ENCODE results near the gene PMAIP1. TPM values are rescaled to one million over a fixed set of nuclear protein-coding genes. Genes with fewer than 3 reads are reported as not detected.
"Not testable (repeated sequence)": the region's sequence is repeated elsewhere in the genome, so short reads cannot be mapped to it uniquely, and the experiment has no call there.

The PMAIP1 gene
- total and polyA plus RNA-seq, 5 donors, result 0.18 to 0.24 (median 0.22) TPM; not detected in 2

DNA sequence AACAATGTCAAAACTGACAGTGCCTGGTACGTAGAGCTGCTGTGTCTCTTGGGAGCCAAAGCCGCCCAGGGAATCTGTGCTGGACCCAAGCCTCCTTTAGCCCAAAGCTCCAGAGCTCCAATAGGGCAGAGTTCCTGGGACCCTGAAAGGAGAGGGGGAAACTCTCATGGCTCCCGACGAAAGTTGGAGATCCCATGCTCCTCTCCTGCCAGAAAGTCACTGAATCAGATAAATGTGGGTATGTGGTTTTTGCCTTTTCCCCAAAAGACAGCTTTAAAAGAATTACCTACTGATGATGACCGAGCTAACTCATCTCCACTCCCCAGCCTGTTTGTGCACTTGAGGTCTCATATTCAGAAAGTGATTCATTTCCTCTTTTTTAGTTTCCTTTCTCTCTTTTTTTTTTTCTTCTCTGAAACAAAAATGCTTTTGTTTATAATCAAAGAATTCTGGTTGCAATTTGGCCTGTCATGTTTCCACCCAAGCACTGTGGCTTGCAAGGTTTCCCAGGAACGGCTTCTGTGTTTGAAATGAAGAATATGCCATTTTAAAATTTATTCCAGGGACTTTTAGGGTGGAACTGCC lies 14.1 kb upstream of the PMAIP1 start:
- Histone ChIP-seq H3K4me1 (ENCODE audit: control insufficient read depth, insufficient read depth, low read length) (peaks cover 6% of the 10 kb centered on the region), H3K27me3 (ENCODE audit: control insufficient read depth, insufficient read depth) (no peaks in the 10 kb centered on the region), H3K4me3 (ENCODE audit: low read length) (no peak overlapping the region), H3K27ac (ENCODE audit: low read length) (no peak overlapping the region), H3K9me3 (ENCODE audit: control insufficient read depth, low read length) (no peaks in the 10 kb centered on the region)
- WGBS, result 35% methylated on average over 6 of the region's 6 CpGs
- no peak for DNase-seq
- intact Hi-C loops (cut with DNase I), result no loop called here
- ATAC-seq, result no peak

DNA sequence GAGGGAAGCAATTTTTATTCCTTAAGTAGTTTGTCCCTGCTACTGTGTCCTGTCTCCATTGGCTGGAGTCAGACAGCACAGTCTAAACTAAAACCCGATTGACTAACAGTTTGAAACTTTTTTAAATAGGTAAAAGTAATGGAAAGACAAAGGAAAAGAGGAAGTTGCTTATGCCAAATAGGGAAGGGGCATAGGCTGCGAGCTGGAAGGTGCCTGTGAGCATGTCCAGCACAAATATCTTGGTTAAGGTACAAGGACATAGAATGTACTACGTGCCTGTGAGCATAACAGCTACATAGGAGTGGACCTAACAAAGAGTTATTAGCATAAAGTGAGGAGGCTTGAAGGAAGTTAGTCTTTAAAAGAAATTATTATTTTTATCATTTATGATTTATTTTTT lies 13.4 kb upstream of the PMAIP1 start:
- 76% methylated on average over 3 of the region's 3 CpGs for WGBS
- H3K27ac ChIP-seq (ENCODE audit: low read length), result not testable (repeated sequence)

DNA sequence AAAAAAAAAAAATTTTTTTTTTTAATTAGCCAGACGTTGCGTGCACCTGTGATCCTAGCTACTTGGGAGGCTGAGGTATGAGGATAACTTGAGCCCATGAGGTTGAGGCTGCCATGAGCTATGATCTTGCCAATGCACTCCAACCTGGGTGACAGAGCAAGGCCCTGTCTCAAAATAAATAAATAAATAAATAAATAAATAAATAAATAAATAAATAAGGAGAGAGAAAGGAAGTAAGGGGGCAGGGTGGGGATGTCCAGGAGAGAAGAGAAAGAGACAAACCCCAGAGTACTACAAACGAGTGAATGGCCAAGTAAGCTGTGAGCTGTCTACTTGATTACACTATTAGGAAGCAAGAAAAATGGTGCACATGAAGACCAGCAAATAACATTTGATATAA lies 7.7 kb upstream of the PMAIP1 start:
- intact Hi-C loops (cut with DNase I), result no loop called here
- DNase-seq (no peak), ATAC-seq (no peak)
- no peak overlapping the region for H3K4me3 ChIP-seq (ENCODE audit: low read length)
- no peaks in the 10 kb centered on the region for H3K4me1 ChIP-seq (ENCODE audit: control insufficient read depth, insufficient read depth, low read length)
- no peak overlapping the region for H3K27ac ChIP-seq (ENCODE audit: low read length)
- 90% methylated on average over 3 of the region's 3 CpGs for WGBS
- H3K27me3 ChIP-seq (ENCODE audit: control insufficient read depth, insufficient read depth), result no peaks in the 10 kb centered on the region
- no peaks in the 10 kb centered on the region for H3K9me3 ChIP-seq (ENCODE audit: control insufficient read depth, low read length)

More for the DNA sequence above, 13.4 kb upstream of the PMAIP1 start:
- ATAC-seq; H3K27me3 ChIP-seq (ENCODE audit: control insufficient read depth, insufficient read depth); DNase-seq; H3K9me3 ChIP-seq (ENCODE audit: control insufficient read depth, low read length); H3K4me1 ChIP-seq (ENCODE audit: control insufficient read depth, insufficient read depth, low read length); intact Hi-C loops (cut with DNase I); H3K4me3 ChIP-seq (ENCODE audit: low read length): not testable (repeated sequence)

DNA sequence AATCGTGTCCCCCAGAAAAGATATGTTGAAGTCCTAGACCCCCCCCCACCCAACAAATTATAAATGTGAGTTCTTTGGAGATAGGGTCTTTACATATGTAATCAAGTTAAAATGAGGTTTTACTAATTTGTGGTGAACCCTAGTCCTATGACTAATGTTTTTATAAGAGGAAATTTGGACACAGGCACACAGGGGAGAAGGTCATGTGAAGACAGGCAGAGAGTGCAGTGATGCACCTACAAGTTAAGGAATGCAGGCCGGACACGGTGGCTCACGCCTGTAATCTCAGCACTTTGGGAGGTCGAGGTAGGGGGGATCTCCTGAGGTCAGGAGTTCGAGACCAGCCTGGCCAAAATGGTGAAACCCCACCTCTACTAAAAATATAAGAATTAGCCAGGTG lies 5.8 kb upstream of the PMAIP1 start:
- no peaks in the 10 kb centered on the region for H3K9me3 ChIP-seq (ENCODE audit: control insufficient read depth, low read length)
- no peak for ATAC-seq
- intact Hi-C loops (cut with DNase I), result no loop called here
- DNase-seq, result no peak
- no peaks in the 10 kb centered on the region for H3K27me3 ChIP-seq (ENCODE audit: control insufficient read depth, insufficient read depth)
- WGBS, result 83% methylated on average over 6 of the region's 6 CpGs
- no peaks in the 10 kb centered on the region for H3K4me1 ChIP-seq (ENCODE audit: control insufficient read depth, insufficient read depth, low read length)
- no peak overlapping the region for H3K27ac ChIP-seq (ENCODE audit: low read length)
- no peak overlapping the region for H3K4me3 ChIP-seq (ENCODE audit: low read length)

DNA sequence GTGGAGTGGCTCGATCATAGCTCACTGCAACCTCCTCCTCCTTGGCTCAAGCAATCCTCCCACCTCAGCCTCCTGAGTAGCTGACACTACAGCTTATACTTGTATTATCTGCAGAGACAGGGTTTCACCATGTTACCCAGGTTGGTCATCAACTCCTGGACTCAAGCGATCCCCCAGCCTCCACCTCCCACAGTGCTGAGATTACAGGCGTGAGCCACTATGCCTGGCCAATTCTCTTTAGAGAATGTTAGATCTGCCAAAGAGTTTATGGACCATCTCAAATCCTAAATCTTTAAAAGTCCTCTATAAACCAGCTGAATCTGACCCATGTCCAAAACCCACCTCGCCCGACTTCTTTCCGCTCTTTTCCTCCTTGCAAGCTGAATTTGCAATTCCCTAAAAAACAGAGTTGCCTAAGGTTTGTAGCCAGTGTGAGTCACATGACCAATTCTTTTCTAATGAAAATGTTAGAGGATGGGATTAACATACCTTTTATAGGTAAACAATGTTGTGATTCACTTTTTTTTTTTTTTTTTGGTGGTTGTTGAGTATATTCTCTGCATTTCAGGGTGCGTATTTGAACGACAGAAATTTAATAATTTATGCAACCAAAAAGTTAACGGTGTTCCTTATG lies 2.4 kb upstream of the PMAIP1 start:
- H3K9me3 ChIP-seq (ENCODE audit: control insufficient read depth, low read length), result no peaks in the 10 kb centered on the region
- 54% methylated on average over 9 of the region's 9 CpGs for WGBS

DNA sequence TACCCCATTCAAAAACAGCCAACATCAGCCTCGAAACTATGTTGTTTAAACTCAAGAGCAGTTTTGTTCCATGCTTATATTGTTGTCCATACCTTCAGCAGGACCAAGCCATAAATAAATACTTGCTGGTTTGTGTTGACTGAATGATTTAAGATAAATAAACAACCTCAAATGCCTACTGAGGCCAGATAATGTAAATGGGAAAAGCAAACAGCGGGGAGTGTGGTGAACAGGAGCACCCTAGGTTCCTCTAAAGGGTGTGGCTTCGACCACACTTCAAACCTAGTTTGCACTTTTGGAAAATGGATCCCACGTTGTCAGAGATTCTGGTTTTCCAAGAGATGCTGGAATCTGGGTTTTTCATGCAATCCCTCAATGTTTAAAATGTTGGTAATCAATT lies 1.7 kb upstream of the PMAIP1 start:
- Histone ChIP-seq H3K4me3 (ENCODE audit: low read length) (no peak overlapping the region), H3K27ac (ENCODE audit: low read length) (no peak overlapping the region), H3K27me3 (ENCODE audit: control insufficient read depth, insufficient read depth) (no peaks in the 10 kb centered on the region), H3K9me3 (ENCODE audit: control insufficient read depth, low read length) (no peaks in the 10 kb centered on the region), H3K4me1 (ENCODE audit: control insufficient read depth, insufficient read depth, low read length) (no peaks in the 10 kb centered on the region)
- 48% methylated on average over 4 of the region's 4 CpGs for whole genome bisulfite sequencing
- intact Hi-C loops (cut with DNase I), result no loop called here
- ATAC-seq, result no peak
- no peak for DNase-seq

More for the DNA sequence above, 2.4 kb upstream of the PMAIP1 start:
- H3K27ac ChIP-seq (ENCODE audit: low read length), result no peak overlapping the region
- no peaks in the 10 kb centered on the region for H3K27me3 ChIP-seq (ENCODE audit: control insufficient read depth, insufficient read depth)
- intact Hi-C loops (cut with DNase I), result no loop called here
- H3K4me1 ChIP-seq (ENCODE audit: control insufficient read depth, insufficient read depth, low read length), result no peaks in the 10 kb centered on the region
- no peak for DNase-seq
- H3K4me3 ChIP-seq (ENCODE audit: low read length), result no peak overlapping the region
- ATAC-seq, result no peak

DNA sequence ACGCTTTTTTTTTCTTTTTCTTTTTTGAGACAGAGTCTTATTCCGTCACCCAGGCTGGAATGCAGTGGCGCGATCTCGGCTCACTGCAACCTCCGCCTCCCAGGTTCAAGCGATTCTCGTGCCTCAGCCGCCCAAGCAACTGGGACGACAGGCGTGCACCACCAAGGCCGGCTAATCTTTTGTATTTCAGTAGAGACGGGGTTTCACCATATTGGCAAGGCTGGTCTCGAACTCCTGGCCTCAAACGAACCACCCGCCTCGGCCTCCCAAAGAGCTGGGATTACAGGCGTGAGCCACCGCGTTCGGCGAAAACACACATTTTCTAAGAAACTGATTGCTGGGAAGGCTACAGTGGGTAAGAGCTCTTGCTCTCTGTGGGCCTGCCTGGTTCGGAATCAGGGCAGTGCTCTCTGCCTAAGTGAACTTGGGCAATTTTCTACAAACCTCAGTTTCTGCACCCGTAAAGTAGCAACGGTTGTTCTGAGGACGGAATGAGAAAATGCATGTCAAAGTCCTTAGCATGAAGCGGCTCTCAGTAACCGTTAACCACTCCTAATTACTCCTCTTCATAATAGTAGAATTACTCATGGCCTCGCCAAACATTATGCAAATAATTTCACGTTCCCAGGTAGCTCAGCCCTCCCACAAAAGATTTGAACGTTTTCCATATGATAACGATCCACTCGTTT lies 1.0 kb upstream of the PMAIP1 start:
- WGBS, result 38% methylated on average over 33 of the region's 33 CpGs
- no peaks in the 10 kb centered on the region for H3K9me3 ChIP-seq (ENCODE audit: control insufficient read depth, low read length)
- H3K27me3 ChIP-seq (ENCODE audit: control insufficient read depth, insufficient read depth), result no peaks in the 10 kb centered on the region
- H3K27ac ChIP-seq (ENCODE audit: low read length), result no peak overlapping the region
- peak overlapping the region; percentile 71 for H3K4me3 ChIP-seq (ENCODE audit: low read length)
- DNase-seq, result no peak
- ATAC-seq, result no peak
- intact Hi-C loops (cut with DNase I), result no loop called here
- H3K4me1 ChIP-seq (ENCODE audit: control insufficient read depth, insufficient read depth, low read length), result no peaks in the 10 kb centered on the region

DNA sequence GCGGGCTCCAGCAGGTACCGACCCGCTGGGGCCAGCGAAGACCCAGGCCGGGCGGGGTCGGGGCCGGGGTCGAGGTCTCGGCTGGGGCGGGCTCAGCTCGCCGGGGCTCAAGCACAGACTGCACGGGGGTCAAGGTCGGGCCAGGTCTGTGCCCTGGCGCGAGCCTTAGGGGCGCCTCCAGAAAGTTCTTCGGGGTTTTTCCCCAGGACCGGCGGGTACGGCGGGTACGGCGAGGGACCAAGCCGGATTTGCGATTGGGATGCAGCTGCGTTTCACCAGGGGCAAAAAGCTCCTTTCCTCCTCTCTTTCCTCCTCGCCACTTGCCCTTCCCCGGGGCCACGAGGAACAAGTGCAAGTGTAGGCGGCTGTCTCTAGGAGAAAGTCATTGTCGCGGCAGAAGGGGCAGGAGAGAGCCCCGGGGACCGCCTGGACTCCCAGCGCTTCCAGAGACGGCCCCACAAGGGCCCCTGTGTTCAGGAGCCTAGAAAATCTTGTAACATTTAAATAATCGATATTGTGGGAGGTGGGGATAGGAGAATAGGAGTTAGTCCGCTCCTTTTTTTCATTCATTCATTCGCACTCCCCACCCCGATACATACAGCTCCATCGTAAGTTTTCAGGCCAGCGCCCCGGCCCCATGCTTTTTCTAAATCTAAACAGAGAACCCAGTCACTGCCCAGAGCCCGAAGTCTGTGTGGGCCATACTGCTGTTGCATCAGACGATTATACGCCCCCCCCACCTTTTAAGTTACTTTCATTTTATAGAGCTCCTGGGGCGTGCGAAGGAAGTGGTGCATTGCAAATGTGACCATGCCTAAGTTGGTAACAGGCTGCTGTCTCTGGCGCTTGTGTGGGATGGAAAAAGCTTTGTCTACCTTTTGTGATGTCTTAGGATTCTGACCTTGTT lies 679 bp downstream of the PMAIP1 start:
- peak; percentile 8 to 33 for ATAC-seq
- intact Hi-C loops (cut with DNase I), result no loop called here
- 2% methylated on average over 51 of the region's 51 CpGs for WGBS
- DNase-seq, result peak in 1 of 3 donors; percentile 50
- Histone ChIP-seq H3K27ac (ENCODE audit: low read length) (no peak overlapping the region), H3K4me1 (ENCODE audit: control insufficient read depth, insufficient read depth, low read length) (no peaks in the 10 kb centered on the region), H3K9me3 (ENCODE audit: control insufficient read depth, low read length) (no peaks in the 10 kb centered on the region), H3K4me3 (ENCODE audit: low read length) (peak overlapping the region; percentile 71), H3K27me3 (ENCODE audit: control insufficient read depth, insufficient read depth) (no peaks in the 10 kb centered on the region)

DNA sequence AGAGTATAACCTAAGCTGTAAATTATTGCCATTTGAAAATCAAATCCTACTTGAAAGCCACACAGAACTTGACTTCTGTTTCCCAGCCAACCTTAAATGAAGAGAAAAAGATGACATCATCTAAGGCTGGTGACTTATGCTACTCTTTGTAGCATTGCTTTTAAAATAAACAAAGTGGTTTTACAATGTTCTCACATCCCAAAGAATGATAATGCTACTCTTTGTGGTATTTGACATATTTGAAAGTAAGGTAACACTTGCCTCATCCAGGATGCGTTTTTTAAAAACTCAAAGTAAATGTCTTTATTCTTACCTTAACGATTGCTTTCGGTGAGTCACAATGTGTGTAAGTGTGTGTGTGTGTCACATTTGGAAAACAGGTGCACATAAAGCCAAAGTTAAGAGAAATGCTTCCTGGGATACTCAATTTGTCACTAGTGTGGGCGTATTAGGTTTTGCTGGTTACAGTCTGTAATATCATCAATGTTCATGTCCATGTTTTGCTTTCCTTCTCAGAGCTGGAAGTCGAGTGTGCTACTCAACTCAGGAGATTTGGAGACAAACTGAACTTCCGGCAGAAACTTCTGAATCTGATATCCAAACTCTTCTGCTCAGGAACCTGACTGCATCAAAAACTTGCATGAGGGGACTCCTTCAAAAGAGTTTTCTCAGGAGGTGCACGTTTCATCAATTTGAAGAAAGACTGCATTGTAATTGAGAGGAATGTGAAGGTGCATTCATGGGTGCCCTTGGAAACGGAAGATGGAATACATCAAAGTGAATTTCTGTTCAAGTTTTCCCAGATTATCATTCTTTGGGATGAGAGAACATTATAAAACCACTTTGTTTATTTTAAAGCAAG lies 2.6 kb downstream of the PMAIP1 start:
- no peak for ATAC-seq
- H3K27me3 ChIP-seq (ENCODE audit: control insufficient read depth, insufficient read depth), result no peaks in the 10 kb centered on the region
- 81% methylated on average over 8 of the region's 8 CpGs for WGBS
- H3K4me3 ChIP-seq (ENCODE audit: low read length), result no peak overlapping the region
- no peaks in the 10 kb centered on the region for H3K4me1 ChIP-seq (ENCODE audit: control insufficient read depth, insufficient read depth, low read length)
- H3K27ac ChIP-seq (ENCODE audit: low read length), result no peak overlapping the region
- intact Hi-C loops (cut with DNase I), result no loop called here
- no peaks in the 10 kb centered on the region for H3K9me3 ChIP-seq (ENCODE audit: control insufficient read depth, low read length)
- no peak for DNase-seq

DNA sequence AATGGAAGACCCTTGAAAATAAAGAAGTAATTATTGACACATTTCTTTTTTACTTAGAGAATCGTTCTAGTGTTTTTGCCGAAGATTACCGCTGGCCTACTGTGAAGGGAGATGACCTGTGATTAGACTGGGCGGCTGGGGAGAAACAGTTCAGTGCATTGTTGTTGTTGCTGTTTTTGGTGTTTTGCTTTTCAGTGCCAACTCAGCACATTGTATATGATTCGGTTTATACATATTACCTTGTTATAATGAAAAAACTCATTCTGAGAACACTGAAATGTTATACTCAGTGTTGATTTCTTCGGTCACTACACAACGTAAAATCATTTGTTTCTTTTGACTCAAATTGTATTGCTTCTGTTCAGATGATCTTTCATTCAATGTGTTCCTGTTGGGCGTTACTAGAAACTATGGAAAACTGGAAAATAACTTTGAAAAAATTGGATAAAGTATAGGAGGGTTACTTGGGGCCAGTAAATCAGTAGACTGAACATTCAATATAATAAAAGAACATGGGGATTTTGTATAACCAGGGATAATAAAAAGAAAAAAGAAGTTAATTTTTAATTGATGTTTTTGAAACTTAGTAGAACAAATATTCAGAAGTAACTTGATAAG lies 3.3 kb downstream of the PMAIP1 start:
- Histone ChIP-seq H3K4me1 (ENCODE audit: control insufficient read depth, insufficient read depth, low read length) (no peaks in the 10 kb centered on the region), H3K9me3 (ENCODE audit: control insufficient read depth, low read length) (no peaks in the 10 kb centered on the region), H3K27me3 (ENCODE audit: control insufficient read depth, insufficient read depth) (no peaks in the 10 kb centered on the region), H3K27ac (ENCODE audit: low read length) (no peak overlapping the region), H3K4me3 (ENCODE audit: low read length) (no peak overlapping the region)
- WGBS, result 90% methylated on average over 8 of the region's 8 CpGs
- ATAC-seq (no peak), DNase-seq (no peak)
- intact Hi-C loops (cut with DNase I), result no loop called here

Data from right cardiac atrium (tissue), 5 donors.